ENCODE measurements around the gene IPO4.

IPO4 gene

GRCh38 chr14:24184104-24184970 is 4.3 kb downstream of the IPO4 start:
- peaks cover 4% of the 10 kb centered on the region for H3K4me1 ChIP-seq (ENCODE audit: insufficient read depth, poor library complexity, severe bottlenecking)
- DNase-seq (ENCODE audit: low spot score) (peak; percentile 67), ATAC-seq (ENCODE audit: low read depth) (no peak)
- no peak for TF ChIP-seq CTCF (IDR thresholded peaks at IDR 0.05; ENCODE audit: poor library complexity, severe bottlenecking)
- no peaks in the 10 kb centered on the region for H3K9me3 ChIP-seq (ENCODE audit: severe bottlenecking)
- no peak overlapping the region for H3K27ac ChIP-seq (ENCODE audit: poor library complexity, severe bottlenecking)
- no peaks in the 10 kb centered on the region for H3K27me3 ChIP-seq (ENCODE audit: insufficient read depth, poor library complexity, severe bottlenecking)
- no peak overlapping the region for H3K4me3 ChIP-seq (ENCODE audit: severe bottlenecking)
- H3K36me3 ChIP-seq (ENCODE audit: low read depth): peaks cover 78% of the 10 kb centered on the region

GRCh38 chr14:24183014-24183481 is 5.6 kb downstream of the IPO4 start:
- peaks cover 81% of the 10 kb centered on the region for H3K36me3 ChIP-seq (ENCODE audit: low read depth)
- no peak overlapping the region for H3K4me3 ChIP-seq (ENCODE audit: severe bottlenecking)
- no peaks in the 10 kb centered on the region for H3K4me1 ChIP-seq (ENCODE audit: insufficient read depth, poor library complexity, severe bottlenecking)
- H3K27me3 ChIP-seq (ENCODE audit: insufficient read depth, poor library complexity, severe bottlenecking): no peaks in the 10 kb centered on the region
- no peaks in the 10 kb centered on the region for H3K9me3 ChIP-seq (ENCODE audit: severe bottlenecking)
- H3K27ac ChIP-seq (ENCODE audit: poor library complexity, severe bottlenecking): no peak overlapping the region
- no peak for ATAC-seq (ENCODE audit: low read depth)
- TF ChIP-seq CTCF (IDR thresholded peaks at IDR 0.05; ENCODE audit: poor library complexity, severe bottlenecking): no peak
- peak; percentile 69 for DNase-seq (ENCODE audit: low spot score)

GRCh38 chr14:24182110-24182882 is 6.3 kb downstream of the IPO4 start:
- peak; percentile 57 for DNase-seq (ENCODE audit: low spot score)
- H3K9me3 ChIP-seq (ENCODE audit: severe bottlenecking): no peaks in the 10 kb centered on the region
- no peak for TF ChIP-seq CTCF (IDR thresholded peaks at IDR 0.05; ENCODE audit: poor library complexity, severe bottlenecking)
- no peaks in the 10 kb centered on the region for H3K4me1 ChIP-seq (ENCODE audit: insufficient read depth, poor library complexity, severe bottlenecking)
- ATAC-seq (ENCODE audit: low read depth): no peak
- H3K27me3 ChIP-seq (ENCODE audit: insufficient read depth, poor library complexity, severe bottlenecking): no peaks in the 10 kb centered on the region
- no peak overlapping the region for H3K4me3 ChIP-seq (ENCODE audit: severe bottlenecking)
- peaks cover 75% of the 10 kb centered on the region for H3K36me3 ChIP-seq (ENCODE audit: low read depth)
- no peak overlapping the region for H3K27ac ChIP-seq (ENCODE audit: poor library complexity, severe bottlenecking)

- ATAC-seq (ENCODE audit: low read depth) (no peak; the same call in 2 of the 3 replicates), DNase-seq (ENCODE audit: low spot score) (peak; percentile 68)
- peaks cover 67% of the 10 kb centered on the region for H3K36me3 ChIP-seq (ENCODE audit: low read depth)
Measured at GRCh38 chr14:24181371-24182077, 7.1 kb downstream of the IPO4 start.

More at GRCh38 chr14:24181371-24182077, 7.1 kb downstream of the IPO4 start:
- H3K27me3 ChIP-seq (ENCODE audit: insufficient read depth, poor library complexity, severe bottlenecking): no peaks in the 10 kb centered on the region
- no peak for TF ChIP-seq CTCF (IDR thresholded peaks at IDR 0.05; ENCODE audit: poor library complexity, severe bottlenecking)
- H3K4me3 ChIP-seq (ENCODE audit: severe bottlenecking): no peak overlapping the region
- H3K4me1 ChIP-seq (ENCODE audit: insufficient read depth, poor library complexity, severe bottlenecking): no peaks in the 10 kb centered on the region
- no peak overlapping the region for H3K27ac ChIP-seq (ENCODE audit: poor library complexity, severe bottlenecking)
- H3K9me3 ChIP-seq (ENCODE audit: severe bottlenecking): no peaks in the 10 kb centered on the region

All from RWPE2 (cell line).